ENCODE results near the gene DBP. TPM values are rescaled to one million over a fixed set of nuclear protein-coding genes. Genes with fewer than 3 reads are reported as not detected.

The DBP gene
- polyA plus RNA-seq, 12 donors, result 3.7 to 11.3 (median 5.3) TPM; not detected in 1

DNA sequence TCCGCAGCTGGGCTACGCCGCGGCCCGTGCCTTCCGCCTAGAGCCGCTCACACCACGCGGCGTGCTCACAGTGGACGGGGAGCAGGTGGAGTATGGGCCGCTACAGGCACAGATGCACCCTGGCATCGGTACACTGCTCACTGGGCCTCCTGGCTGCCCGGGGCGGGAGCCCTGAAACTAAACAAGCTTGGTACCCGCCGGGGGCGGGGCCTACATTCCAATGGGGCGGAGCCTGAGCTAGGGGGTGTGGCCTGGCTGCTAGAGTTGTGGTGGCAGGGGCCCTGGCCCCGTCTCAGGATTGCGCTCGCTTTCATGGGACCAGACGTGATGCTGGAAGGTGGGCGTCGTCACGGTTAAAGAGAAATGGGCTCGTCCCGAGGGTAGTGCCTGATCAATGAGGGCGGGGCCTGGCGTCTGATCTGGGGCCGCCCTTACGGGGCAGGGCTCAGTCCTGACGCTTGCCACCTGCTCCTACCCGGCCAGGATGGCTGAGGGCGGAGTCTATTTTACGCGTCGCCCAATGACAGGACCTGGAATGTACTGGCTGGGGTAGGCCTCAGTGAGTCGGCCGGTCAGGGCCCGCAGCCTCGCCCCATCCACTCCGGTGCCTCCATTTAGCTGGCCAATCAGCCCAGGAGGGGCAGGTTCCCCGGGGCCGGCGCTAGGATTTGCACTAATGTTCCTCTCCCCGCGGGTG is 7.4 kb downstream of the DBP start:
- DNase-seq, result no peak

DNA sequence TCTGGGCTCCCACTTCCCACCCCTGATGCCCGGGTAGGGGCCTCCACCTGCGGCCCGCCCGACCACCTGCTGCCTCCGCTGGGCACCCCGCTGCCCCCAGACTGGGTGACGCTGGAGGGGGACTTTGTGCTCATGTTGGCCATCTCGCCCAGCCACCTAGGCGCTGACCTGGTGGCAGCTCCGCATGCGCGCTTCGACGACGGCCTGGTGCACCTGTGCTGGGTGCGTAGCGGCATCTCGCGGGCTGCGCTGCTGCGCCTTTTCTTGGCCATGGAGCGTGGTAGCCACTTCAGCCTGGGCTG is 7.9 kb downstream of the DBP start:
- DNase-seq, result no peak

DNA sequence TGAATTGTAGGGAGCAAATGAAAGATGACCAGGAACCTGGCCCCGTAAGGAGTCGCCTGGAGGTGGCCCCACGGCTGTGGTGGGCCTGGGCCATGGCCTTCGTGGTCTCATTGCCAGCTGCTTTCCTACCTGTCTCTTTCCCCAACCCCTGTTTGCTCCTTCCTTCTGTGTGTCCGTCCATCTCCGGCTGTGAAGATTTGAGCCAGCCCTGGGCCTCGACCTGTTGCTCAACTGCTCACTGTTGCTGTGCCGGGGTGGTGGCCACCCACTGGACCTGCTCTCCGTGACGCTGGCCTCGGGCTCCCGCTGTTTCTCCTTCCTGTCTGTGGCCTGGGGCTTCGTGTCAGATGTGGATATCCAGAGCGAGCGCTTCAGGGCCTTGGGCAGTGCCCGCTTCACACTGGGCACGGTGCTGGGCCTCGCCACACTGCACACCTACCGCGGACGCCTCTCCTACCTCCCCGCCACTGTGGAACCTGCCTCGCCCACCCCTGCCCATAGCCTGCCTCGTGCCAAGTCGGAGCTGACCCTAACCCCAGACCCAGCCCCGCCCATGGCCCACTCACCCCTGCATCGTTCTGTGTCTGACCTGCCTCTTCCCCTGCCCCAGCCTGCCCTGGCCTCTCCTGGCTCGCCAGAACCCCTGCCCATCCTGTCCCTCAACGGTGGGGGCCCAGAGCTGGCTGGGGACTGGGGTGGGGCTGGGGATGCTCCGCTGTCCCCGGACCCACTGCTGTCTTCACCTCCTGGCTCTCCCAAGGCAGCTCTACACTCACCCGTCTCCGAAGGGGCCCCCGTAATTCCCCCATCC is 8.5 kb downstream of the DBP start:
- DNase-seq, result no peak

DNA sequence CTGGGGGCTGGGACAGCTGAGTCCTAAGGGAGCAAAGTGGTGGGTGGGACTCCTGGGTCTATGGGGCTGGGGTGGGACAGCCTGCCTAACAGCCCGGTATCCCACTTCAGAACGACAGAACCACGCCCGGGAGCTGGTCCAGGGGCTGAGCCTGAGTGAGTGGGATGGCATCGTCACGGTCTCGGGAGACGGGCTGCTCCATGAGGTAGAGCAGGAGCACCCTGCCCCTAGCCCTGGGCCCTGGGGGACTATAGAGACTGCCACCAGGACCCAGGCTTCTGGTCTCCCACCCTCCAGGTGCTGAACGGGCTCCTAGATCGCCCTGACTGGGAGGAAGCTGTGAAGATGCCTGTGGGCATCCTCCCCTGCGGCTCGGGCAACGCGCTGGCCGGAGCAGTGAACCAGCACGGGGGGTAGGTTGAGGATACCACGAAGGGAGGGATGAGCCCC is 9.3 kb downstream of the DBP start:
- no peak for DNase-seq

DNA sequence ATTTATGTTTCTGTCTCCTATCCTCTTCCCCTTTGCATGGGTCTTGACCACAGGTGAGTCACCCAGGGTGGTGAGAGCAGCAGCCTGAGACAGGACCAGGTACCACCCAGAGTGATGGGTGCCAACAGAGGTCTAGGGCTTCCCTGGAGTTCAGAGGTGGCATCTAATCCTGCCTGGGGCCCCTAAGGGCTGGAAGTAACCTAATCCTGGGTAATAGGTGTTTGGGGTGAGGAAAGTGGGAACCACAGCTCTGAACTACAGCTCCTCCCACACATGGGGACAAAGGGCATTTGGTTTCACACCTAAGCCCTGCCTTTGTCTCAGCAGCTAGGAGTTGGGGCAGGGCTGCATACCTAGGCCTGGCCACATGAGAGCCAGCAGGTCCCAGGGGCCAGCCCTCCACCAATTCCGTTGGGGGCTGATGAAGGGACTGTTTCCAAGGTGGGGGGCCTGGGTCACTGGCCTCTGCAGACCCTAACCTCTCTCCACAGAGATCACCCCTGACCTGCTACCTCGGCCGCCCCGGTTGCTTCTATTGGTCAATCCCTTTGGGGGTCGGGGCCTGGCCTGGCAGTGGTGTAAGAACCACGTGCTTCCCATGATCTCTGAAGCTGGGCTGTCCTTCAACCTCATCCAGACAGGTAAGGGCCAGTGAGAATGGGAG is 9.8 kb downstream of the DBP start:
- no peak for DNase-seq

DNA sequence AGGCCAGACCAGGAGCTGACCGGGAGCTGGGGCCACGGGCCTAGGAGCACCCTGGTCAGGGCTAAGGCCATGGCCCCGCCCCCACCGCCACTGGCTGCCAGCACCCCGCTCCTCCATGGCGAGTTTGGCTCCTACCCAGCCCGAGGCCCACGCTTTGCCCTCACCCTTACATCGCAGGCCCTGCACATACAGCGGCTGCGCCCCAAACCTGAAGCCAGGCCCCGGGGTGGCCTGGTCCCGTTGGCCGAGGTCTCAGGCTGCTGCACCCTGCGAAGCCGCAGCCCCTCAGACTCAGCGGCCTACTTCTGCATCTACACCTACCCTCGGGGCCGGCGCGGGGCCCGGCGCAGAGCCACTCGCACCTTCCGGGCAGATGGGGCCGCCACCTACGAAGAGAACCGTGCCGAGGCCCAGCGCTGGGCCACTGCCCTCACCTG is 11.3 kb downstream of the DBP start:
- DNase-seq, result no peak

DNA sequence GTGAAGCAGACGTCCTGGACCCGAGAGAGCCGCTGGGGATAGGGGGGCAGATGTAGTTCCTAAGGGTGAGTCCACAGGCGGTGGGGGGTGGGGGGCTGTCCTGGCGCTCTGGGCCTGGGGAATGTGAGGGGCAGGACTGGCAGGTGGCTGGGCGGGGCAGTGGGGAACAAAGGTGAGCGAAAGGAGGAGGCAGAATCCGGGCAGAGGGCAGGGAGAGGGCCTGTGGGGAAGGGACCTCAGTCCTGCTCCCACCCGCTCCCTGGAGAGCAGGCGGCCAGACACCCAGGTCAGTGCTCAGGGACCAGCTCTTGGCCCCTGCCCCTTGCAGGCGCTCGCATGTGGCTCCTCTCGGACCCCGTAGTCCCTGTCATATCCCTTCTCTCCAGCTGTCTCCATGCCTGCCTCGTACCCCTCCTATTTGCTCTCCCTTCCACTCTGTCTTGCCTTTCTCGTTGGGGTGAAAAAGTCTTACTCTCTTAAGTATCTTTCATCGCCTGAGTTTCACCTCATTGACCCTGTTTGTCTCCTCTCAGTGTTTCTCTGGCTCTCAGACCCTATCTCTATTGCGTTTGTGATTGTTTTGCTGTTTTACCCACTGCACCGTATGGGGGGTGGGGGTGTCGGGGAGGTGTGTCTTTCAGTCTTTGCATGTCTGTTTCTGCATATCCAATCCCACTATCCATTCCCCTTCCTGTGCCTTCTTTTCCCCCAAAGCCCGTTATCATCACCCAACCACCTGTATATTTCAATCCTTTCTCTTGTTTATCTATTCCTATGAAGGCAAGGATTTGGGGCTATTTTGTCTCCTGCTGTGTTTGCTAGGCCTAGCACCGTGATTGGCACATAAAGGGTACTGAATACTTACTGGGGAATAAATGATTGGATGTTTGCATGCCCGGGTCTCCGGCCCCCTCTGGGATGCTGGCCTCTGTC is 12.1 kb downstream of the DBP start:
- DNase-seq, result no peak

DNA sequence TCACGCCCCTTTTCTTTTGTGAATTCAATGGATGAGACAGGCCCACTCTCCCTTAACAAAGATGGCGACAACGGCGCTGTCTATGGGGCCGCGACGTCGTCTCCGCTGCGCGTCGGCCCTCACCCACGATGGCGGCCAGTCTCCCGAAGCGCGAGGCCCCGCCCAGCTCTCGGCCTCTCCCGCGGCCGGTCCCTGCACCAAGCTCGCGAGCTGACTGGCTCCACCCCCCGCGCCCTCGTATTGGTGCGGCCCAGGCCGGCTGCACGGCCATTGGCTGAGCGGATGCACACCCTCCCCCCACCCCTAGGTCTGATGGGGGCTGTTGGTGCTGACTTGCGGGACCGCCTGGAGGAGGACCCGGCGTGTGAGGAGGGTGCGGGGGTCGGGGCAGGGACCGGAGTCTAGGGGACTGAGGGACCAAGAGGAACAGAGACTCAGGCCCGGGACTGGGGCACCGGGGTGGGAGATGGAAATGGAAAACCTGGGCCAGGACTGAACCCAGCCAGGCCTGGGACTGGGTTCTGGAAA is 13.0 kb downstream of the DBP start:
- DNase-seq, result peak; percentile 97

DNA sequence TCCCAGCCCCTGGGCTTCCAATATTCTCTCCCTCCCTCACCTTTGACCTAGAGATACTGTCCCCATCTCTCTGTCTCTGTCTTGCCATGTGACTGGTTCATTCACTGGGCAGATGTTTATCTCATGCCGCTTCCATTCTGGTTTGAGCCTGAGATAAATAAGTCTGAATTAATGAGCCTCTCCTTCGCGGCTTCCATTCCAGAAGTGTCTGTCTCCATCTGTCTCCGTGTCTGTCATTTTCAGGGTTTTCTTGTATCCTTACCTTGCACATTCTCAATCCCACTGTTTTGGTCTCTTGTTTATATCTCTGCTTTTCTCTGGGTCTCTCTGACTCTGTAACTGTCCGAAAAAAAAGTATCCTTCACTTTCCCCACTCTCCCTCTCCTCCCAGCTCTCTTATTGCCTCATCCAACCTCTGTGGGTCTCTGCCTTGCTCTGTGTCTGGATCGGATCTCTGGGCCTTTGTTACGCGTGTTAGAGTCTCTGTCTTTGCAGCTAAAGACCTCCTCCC is 13.6 kb downstream of the DBP start:
- DNase-seq, result no peak

DNA sequence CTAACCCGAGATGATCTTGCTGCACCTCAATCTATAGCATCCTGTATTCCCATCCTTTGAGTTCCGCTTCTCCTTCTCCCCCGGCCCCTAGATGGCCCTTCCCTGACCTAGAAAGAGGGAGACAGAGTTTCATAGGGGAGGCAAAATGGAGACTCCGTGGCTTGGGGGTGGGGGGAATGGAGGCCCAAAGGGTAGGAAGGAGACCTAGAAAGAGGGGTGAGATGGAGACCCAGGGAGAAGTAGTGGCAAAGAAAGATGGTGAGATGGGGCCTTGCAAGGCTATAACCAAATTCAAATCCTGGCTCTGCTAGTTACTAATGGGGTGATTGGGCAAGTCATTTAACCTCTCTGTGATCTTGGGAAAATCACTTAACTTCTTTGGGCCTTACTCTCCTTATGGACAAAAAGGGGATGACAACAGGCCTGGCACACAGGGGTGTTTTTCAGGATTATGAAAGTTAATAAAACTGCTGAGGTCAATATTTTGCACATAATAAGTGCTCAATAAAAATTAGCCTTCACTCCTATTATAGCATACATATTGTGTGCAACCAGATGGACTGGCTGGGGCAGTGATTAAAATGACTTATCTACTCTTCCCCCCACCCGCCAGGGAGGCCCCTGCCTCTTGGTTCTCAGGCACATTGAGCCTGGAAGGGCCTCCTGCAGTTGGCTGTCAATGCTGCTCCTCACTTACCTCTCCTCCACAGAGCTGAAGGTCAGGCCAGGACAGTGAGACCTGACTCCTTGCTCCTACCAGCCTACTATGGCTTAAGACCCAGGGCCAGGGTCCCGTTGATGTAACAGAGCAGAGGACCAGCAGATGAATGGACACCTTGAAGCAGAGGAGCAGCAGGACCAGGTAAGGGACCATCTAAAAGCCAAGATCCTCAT is 17.2 kb downstream of the DBP start:
- no peak for DNase-seq

DNA sequence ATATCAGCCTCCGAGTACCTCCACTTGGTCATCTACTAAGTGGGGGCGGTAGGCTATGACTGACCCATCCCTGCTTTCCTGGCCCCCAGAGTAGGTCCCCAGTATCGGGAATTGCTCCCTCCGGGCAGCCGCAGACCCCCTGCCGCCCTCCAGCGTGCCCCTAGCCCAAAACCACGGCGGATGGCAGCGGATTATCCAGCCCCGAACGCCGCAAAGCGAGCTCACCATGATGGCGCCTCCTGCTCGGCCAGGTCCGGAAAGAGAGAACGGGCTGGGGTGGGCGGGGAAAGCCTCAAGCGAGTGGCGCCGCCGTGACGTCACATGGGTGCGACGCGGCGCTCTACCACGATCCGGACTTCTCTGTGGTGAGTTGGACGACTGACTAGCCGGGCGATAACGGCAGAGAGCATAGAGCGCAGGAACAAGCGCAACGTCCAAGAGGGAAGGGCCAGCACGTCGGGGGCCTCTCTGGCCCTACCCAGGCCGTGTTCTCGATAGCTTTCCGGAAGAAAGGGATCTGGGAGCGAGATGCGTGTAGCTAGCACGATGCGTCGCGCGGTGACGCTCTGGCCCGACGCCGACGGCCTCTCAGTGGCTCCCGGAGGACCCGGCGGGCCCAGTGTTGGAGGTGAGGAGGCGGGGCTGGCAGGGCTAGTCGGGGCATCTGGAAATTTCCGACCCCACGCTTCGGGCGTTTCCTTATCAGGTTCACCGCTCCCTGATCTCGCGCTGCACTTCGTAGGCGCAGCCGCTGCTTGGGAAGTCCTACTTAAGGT is 18.1 kb downstream of the DBP start, which contains the start of the genes RPL18 and SPHK2:
Gene RPL18 (minus strand): TSS at position 263 of the 776 bp plus-strand sequence. CDS start 35 bp downstream, at position 228.
Gene SPHK2 (plus strand): TSS at position 591 of the 776 bp plus-strand sequence. CDS start 1,009 bp downstream, outside the sequence.
- DNase-seq, result peak; percentile 100

DNA sequence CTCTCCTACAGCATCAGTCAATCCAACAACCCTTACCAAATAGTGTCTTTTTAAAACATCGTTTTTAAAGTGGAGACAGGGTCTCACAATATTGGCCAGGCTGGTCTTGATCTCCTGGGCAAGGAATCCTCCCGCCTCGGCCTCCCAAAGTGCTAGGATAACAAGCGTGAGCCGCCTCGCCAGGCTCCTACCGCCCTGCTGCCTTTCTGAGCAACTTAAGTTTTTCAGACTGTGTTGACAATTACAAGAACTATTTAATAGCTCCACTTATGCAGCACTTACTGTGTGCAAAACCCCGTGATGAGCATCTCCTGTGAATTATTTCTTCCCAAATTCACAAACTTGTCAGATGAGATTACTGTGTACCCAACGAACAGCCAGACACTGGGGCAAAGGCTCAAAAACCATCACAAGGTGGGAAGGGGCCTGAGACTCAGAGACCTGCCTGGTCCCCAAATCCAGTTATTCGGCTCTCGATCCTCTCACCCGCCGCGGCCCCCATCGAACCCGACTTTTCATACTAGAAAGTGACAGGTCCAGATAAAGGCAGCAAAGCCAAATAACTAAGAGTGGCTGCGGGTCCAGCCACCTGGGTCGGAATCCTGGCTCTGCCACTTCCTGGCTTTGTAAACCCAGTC is 18.8 kb downstream of the DBP start:
- DNase-seq, result no peak

DNA sequence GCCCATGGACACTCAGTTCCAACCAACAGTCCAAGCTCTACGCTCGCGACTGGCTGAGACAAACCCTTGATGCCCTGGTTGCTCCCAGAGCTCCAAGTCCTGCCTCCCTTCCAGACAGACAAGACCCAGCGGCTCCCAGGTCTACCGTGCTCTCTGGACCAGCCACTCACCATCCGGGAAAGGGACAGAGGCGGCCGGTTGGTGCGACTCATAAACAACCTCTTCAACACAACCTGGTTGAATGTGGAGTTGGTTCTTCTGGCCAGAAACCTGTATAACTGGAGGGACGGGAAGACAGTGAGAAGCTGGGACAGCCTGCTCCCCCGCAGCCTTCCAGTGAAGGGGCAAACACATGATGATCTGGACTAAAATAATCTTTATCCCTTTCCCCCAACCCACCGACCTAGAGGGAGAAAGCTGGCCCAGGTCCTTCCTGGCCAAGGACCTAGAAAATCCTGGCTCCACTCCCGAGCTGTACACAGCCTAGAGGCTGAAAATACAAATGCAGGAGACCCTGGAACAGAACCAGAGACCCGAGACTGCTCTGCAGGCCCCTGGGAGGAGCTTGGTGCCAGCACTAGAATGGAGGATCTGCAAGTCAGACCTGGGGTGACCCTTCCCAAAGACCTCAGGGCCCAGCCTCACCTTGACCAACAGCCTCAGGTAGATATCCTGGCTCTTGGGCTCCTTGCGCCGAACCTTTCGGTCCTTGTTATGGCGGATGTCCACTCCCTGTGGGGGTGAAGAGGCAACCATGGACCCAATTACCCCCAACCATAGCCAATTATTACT is 19.8 kb downstream of the DBP start:
- no peak for DNase-seq

DNA sequence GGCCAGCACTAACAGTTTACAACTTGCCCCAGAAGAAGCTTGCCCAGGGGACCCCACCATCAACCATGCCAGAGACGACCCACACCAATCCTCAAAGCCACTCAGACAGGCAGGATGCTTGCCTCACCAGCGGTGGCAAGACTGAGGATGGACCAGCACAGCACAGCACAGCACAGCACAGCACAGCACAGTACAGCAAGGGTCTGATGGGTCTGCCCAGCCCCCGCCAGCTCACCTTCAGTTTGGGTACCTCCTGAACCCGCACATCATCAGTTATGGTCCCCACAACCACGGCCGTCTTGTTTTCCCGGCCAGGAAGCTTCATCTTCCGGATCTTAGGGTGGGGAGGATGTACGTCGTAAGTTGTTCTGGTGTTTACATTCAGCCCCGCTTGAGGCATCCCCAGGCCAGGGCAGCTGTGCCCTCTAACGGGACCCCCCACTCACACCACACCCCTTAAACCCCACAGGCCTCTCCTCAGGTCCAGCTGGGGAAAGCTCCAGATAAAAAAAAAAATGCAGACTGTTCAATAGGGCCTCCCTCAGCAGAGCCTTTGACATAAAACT is 20.6 kb downstream of the DBP start:
- no peak for DNase-seq

DNA sequence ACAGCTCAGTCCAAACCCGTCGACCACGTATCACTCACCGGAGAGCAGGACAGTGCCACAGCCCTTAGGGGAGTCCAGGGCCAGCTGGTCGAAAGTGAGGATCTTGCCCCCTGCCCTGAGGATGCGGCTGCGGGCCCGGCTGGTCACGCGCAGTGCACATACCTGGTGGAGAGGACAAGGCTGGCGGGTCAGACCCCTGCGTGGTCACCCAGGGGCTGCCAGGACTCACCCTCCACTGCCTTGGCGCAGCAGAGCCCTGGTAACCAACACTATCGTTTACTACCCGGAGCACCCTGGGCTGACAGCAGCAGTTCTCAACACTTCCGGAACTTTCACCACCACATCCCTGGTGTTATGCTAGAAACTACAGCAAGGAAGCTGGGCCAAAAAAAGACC is 21.1 kb downstream of the DBP start:
- DNase-seq, result no peak

DNA sequence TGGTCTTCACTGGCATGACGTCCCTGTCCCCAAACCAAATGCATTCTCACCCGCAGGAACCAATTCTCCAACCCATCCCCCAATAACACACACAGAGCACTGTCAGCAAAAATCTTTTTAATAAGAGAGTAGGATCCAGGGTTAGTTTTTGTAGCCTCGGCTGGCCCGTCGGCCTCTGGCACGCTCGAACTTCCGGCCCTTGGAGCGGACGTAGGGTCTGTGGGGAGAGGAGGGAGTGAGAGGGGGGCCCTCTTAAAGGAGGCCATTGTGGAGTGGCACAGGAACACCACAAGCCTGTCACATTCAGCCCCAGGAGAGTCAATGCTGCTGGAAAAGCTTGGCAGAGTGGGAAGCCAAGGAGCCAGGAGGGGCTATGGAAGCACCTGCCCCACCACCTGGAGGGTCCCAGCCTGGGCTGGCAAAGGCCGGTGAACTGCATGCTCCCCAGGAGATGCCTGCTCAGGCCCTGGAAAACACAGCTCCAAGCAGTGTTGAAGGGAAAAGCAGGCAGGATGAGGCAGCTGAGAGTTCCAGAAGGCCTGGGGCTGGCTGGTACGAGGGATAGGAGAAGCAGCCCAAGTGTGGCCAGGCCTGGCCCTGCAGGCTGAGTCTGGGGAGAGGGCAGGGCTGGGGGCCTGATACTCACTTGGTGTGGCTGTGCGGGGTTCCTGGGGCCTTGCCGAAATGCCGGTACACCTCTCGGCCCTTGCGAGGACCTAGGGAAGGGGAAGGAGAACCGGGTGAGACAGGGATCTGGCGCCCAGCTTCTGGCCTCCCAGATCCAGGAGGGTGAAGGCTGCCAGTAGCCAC is 21.7 kb downstream of the DBP start:
- DNase-seq, result no peak

All from muscle of arm (tissue), 12 donors.